A673 (cell line): ENCODE results near the gene RSPH1.

Source experiments
- CTCF ChIP-seq: fragments of 300-800, 200-600 bp; sonication (generic); conservative IDR thresholded peaks from 2 replicates; pipeline ENCODE4 v1.5.1; 2017; ENCODE audit warnings: low read depth, mild to moderate bottlenecking, antibody characterized with exemption, low read length, moderate library complexity, mixed read lengths
- EZH2 ChIP-seq: fragments of 200-600 bp; sonication (generic); IDR thresholded peaks from 2 replicates; pipeline ENCODE4 v1.6.1; 2017; ENCODE audit warnings: borderline replicate concordance, low read depth, mild to moderate bottlenecking, mixed read lengths, antibody characterized with exemption, low read length; ENCODE audit not compliant: poor library complexity, severe bottlenecking

DNA sequence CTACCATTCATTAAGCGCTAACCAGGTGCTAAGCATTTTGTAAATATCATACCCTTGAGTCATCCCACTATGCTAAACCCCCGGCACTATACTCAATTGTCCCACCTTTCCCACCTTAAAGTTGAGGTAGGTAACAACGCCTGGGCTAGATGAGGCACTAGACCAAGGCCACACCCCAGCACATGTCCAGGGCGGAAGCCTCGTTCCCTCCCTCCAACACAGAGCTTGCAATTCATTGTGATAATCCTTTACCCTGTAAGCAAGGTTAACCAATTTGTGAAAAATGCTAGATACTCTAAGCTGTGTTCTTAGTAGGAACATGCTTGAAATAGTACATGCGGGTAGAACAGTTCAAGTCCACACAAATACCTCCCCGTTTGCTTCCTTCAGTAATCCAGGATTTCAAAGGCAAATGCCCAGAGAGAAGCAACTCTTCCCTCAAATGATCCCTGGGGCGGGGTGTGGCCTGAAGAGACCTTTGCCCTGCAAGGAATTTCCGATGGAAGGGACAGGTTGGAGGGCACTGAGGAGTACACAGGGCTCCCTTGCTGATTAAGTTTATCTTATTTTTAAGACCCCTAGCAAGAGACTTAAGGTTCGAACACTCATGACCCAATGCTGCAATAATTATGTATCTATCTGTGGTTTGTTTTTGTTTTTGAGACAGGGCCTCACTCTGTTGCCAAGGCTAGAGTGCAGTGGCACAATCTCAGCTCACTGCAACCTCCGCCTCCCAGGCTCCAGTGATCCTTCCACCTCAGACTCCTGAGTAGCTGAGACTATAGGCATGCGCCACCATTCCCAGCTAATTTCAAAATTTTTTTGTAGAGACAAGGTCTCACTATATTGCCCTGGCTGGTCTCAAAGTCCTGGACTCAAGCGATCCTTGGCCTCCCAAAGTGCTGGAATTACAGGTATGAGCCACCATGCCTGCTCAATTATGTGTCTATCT lies 2.6 kb downstream of the RSPH1 start:
- TF ChIP-seq CTCF: no peak
- no peak for TF ChIP-seq EZH2
